Natural killer cell (primary cell): Measurements from ENCODE around the gene RTP5. TPM values are rescaled to one million over a fixed set of nuclear protein-coding genes. Genes with fewer than 3 reads are reported as not detected.
A peak's percentile ranks its signal among the peaks of the same experiment; 100 is the strongest.

Experiments
- ATAC-seq, 3 donors: fragments of 150-1000 bp in 2 of 3; fragments of 200-7000 bp in 1 of 3; cut with Tn5 transposase; 1 replicate in 1 of 3; 2 replicates in 2 of 3; pipeline ENCODE4 v1.10.0; 2021; ENCODE audit warnings: mild to moderate bottlenecking in 2 of 3, moderate library complexity in 2 of 3
- DNase-seq, 2 donors: peaks; one replicate each; pipeline versions ENCODE4 v3.0.0 to v3.0.0-alpha.2; 2013 to 2021; ENCODE audit warnings: mixed read lengths in 1 of 2
- H3K27ac ChIP-seq: one replicate; pipeline ENCODE4 v1.5.1; 2013; ENCODE audit warnings: mild to moderate bottlenecking, low read length
- H3K27me3 ChIP-seq: one replicate; pipeline ENCODE4 v1.6.1; 2013; ENCODE audit warnings: low read length; ENCODE audit not compliant: control insufficient read depth, insufficient read depth
- H3K36me3 ChIP-seq: one replicate; pipeline ENCODE4 v1.6.1; 2013; ENCODE audit warnings: low read length; ENCODE audit not compliant: control insufficient read depth, insufficient read depth
- H3K4me1 ChIP-seq: one replicate; pipeline ENCODE4 v1.6.1; 2013; ENCODE audit warnings: low read length; ENCODE audit not compliant: control insufficient read depth, insufficient read depth
- H3K4me3 ChIP-seq: one replicate; pipeline ENCODE4 v1.5.1; 2013; ENCODE audit warnings: low read length
- H3K9me3 ChIP-seq: one replicate; pipeline ENCODE4 v1.6.1; 2013; ENCODE audit warnings: low read length; ENCODE audit not compliant: control insufficient read depth, insufficient read depth
- H3K27ac Mint-ChIP-seq, 2 donors: one replicate each; pipeline ENCODE4 v1.8.0; 2022; ENCODE audit warnings: mild to moderate bottlenecking in 2 of 2, mixed read lengths in 2 of 2, moderate library complexity in 1 of 2
- H3K27me3 Mint-ChIP-seq, 2 donors: one replicate each; pipeline ENCODE4 v1.8.0; 2022; ENCODE audit warnings: low read depth in 2 of 2, mixed read lengths in 2 of 2
- H3K36me3 Mint-ChIP-seq: one replicate; pipeline ENCODE4 v1.8.0; 2022; ENCODE audit warnings: mixed read lengths
- H3K4me1 Mint-ChIP-seq, 2 donors: one replicate each; pipeline ENCODE4 v1.8.0; 2022; ENCODE audit warnings: mixed read lengths in 2 of 2
- H3K4me3 Mint-ChIP-seq: one replicate; pipeline ENCODE4 v1.8.0; 2022; ENCODE audit warnings: mild to moderate bottlenecking, moderate library complexity, mixed read lengths
- H3K9me3 Mint-ChIP-seq, 2 donors: one replicate each; pipeline ENCODE4 v1.8.0; 2022; ENCODE audit warnings: mixed read lengths in 2 of 2
- WGBS: methylation state at CpG from one replicate; pipeline ENCODE4 v1.1.7; 2013; ENCODE audit warnings: missing lambda C conversion rate; ENCODE audit not compliant: insufficient coverage; 5-methylcytosine and 5-hydroxymethylcytosine counted together
- intact Hi-C: fragments of 100-400 bp; cut with micrococcal nuclease; formaldehyde crosslinking; loops from one replicate; pipeline ENCODE4 v1.14.2; 2022
- total RNA-seq, 4 donors: library from RNA; stranded (reverse); fragments of 120-200 nt in 1 of 4; gene quantifications; one replicate each; pipeline versions ENCODE4 v1.2.3 to v1.2.4, GENCODE V29; 2013 to 2022
- TF ChIP-seq, protein P1 (sequence below): fragments of 200-600 bp; IDR thresholded peaks from one replicate; pipeline ENCODE4 v1.8.0; 2022; ENCODE audit warnings: antibody characterized with exemption

The RTP5 gene
- total RNA-seq, 3 donors from 2014 or later (not counting 1 experiment from before 2014, with no cell fraction given), result 0.47 to 1.7 (median 0.68) TPM

GRCh38 chr2:241887806-241888522 lies 18.4 kb downstream of the RTP5 start:
- Histone ChIP-seq H3K27ac (no peak overlapping the region), H3K4me1 (peaks cover 8% of the 10 kb centered on the region), H3K36me3 (no peaks in the 10 kb centered on the region), H3K4me3 (no peak overlapping the region), H3K9me3 (no peaks in the 10 kb centered on the region), H3K27me3 (no peaks in the 10 kb centered on the region)
- no peak overlapping the region for H3K4me3 Mint-ChIP-seq
- ATAC-seq, result no peak
- H3K9me3 Mint-ChIP-seq, result no peaks in the 10 kb centered on the region
- H3K36me3 Mint-ChIP-seq, result no peaks in the 10 kb centered on the region
- peak overlapping the region in 1 of 2 donors; percentile 48 for H3K27ac Mint-ChIP-seq
- TF ChIP-seq, protein P1, sequence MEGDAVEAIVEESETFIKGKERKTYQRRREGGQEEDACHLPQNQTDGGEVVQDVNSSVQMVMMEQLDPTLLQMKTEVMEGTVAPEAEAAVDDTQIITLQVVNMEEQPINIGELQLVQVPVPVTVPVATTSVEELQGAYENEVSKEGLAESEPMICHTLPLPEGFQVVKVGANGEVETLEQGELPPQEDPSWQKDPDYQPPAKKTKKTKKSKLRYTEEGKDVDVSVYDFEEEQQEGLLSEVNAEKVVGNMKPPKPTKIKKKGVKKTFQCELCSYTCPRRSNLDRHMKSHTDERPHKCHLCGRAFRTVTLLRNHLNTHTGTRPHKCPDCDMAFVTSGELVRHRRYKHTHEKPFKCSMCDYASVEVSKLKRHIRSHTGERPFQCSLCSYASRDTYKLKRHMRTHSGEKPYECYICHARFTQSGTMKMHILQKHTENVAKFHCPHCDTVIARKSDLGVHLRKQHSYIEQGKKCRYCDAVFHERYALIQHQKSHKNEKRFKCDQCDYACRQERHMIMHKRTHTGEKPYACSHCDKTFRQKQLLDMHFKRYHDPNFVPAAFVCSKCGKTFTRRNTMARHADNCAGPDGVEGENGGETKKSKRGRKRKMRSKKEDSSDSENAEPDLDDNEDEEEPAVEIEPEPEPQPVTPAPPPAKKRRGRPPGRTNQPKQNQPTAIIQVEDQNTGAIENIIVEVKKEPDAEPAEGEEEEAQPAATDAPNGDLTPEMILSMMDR, result no peak
- intact Hi-C loops, result loop anchor here (10.0 kb wide), 1 partner anchor 533 kb away; the partner anchor contains the start of gene FARP2
- no peak for DNase-seq
- H3K4me1 Mint-ChIP-seq, result peaks cover 6 to 26% of the 10 kb centered on the region in 2 donors
- H3K27me3 Mint-ChIP-seq, result no peaks in the 10 kb centered on the region
- WGBS, result 94% methylated on average over 15 of the region's 24 CpGs

GRCh38 chr2:241888641-241889040 lies 19.1 kb downstream of the RTP5 start:
- Histone ChIP-seq H3K27ac (no peak overlapping the region), H3K36me3 (no peaks in the 10 kb centered on the region), H3K27me3 (no peaks in the 10 kb centered on the region), H3K9me3 (no peaks in the 10 kb centered on the region), H3K4me1 (peaks cover 7% of the 10 kb centered on the region), H3K4me3 (no peak overlapping the region)
- no peaks in the 10 kb centered on the region for H3K27me3 Mint-ChIP-seq
- WGBS, result 54% methylated on average over 5 of the region's 6 CpGs
- H3K9me3 Mint-ChIP-seq, result no peaks in the 10 kb centered on the region
- intact Hi-C loops, result loop anchor here (10.0 kb wide), 1 partner anchor 534 kb away; the partner anchor contains the start of gene FARP2
- TF ChIP-seq, protein P1, result no peak
- H3K27ac Mint-ChIP-seq, result no peak overlapping the region
- no peaks in the 10 kb centered on the region for H3K36me3 Mint-ChIP-seq
- DNase-seq (no peak), ATAC-seq (no peak)
- no peak overlapping the region for H3K4me3 Mint-ChIP-seq
- peaks cover 6 to 22% of the 10 kb centered on the region in 2 donors for H3K4me1 Mint-ChIP-seq

- intact Hi-C loops, result no loop called here
- TF ChIP-seq, protein P1, result no peak
- ATAC-seq (no peak), DNase-seq (no peak)
- Mint-ChIP-seq H3K27me3 (no peaks in the 10 kb centered on the region), H3K9me3 (no peaks in the 10 kb centered on the region), H3K27ac (no peak overlapping the region), H3K36me3 (no peaks in the 10 kb centered on the region), H3K4me1 (peaks cover 9 to 18% of the 10 kb centered on the region in 2 donors), H3K4me3 (no peak overlapping the region)
- H3K4me3 ChIP-seq, result no peak overlapping the region
- WGBS, result 96% methylated on average over 29 of the region's 29 CpGs
- no peaks in the 10 kb centered on the region for H3K36me3 ChIP-seq
- H3K4me1 ChIP-seq, result peaks cover 22% of the 10 kb centered on the region
- H3K9me3 ChIP-seq, result no peaks in the 10 kb centered on the region
- H3K27ac ChIP-seq, result no peak overlapping the region
- H3K27me3 ChIP-seq, result no peaks in the 10 kb centered on the region
These were observed 21.2 kb downstream of the RTP5 start for GRCh38 chr2:241890524-241891235.
